ELF-1 (cell line): ENCODE measurements around the gene ANXA9.

Experiments used
- DNase-seq: peaks from one replicate; pipeline ENCODE4 v3.0.0-alpha.2; 2016; ENCODE audit warnings: low read depth, low spot score

ANXA9 gene

DNA sequence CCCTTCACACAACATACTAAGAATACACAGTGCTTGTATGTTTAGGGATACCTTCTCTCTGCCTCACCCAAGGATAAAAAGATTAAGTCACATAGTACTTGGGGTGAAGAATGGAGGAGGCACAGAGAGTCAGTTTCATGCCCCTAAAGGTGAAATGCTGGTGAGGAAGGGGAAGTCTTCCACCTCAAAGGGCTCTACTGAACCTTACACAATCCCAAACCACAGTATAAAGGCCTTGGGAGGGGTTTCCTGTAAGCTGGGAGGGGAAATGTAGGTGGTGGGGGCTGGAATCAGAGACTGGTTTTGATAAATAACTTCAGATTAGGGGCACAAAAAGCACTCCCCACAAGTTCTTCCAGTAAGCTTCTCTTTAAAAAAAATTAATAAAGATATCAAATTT is 21.1 kb downstream of the ANXA9 start:
- DNase-seq, result no peak

DNA sequence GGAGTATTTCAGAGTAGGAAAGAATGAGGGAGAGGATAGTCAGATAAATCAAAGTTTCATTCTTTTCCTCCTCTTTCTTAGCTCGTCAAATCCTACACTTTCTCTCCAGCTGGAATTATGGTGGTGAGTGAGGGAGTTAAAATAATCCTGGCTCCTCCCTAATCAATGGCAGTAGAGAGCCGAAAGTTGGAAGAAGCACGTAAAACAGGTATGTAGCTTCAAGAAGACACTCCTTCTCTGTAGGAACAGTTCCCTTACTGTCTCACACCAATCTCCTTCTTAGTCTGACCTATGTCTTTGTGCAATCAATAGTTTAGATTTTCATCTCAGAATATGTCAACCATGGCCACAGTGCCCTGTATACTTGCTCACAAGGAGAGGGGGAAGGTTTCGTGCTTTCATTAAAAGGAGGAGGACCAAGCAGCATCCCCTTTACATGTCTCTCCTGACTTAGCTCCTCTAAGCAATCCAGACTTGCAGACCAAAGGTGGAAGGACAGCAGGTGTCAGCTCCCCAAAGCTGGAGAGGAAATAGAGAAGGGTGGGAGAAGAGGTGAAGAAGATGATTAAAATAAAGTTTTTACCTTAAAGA is 23.7 kb downstream of the ANXA9 start:
- DNase-seq, result no peak

DNA sequence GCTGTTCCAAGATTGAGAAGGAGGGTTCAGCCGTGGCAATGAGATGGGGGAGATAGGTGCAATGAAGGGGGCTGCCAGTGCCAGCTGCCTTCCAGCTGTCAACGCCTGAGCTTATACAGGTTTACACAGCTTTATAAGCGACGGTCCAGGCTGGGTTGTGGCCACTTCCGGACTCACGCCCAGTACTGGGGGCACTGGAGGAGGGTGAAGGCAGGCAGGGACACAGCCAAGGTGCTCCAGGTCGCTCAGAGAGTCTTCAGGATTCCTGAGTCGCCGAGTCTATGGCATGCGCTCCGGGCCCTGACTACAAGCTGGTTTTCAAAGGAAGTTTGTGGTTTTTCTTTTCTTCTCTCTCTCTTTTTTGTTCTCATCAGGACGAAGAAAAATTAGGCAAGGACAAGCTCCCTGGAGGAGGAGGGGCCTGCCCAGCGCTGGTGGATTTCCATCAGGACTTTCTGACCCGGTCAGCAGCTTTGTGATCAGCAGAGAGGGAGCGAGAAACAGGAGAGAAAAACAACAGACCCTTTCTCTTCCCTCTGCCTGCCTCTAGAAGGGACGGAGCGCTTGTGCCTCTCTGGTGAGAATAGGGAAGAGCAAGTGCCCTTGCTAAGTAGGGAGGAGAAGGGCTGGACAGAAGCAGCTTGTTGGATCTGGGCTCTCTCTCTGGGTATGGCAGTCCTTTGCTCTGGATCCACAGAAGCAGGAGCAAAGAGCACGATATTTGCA is 24.4 kb downstream of the ANXA9 start, which contains the start of gene MINDY1:
Gene MINDY1, minus strand, starts transcription at position 576 of the 726 bp plus-strand sequence. CDS start 4,285 bp downstream, outside the sequence.
- DNase-seq, result peak; percentile 91

DNA sequence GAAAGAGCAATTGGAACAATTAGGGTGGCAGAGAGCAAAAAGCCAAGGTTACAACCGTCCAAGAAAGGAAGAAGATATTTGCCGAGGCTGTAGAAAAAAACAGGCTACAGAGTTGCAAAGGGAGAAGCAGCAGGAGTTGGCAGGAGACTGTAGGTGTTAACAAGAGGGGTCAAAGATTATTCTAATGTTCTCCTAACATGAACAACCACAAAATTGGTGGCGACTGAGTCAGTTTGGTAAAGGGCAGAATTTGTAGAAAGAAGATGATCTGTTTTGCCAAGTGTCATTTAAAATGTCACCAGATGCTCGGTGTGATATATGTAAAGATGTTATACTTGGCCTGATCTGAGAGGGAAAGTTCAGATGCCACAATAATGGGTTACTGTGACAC is 25.8 kb downstream of the ANXA9 start:
- DNase-seq, result no peak

DNA sequence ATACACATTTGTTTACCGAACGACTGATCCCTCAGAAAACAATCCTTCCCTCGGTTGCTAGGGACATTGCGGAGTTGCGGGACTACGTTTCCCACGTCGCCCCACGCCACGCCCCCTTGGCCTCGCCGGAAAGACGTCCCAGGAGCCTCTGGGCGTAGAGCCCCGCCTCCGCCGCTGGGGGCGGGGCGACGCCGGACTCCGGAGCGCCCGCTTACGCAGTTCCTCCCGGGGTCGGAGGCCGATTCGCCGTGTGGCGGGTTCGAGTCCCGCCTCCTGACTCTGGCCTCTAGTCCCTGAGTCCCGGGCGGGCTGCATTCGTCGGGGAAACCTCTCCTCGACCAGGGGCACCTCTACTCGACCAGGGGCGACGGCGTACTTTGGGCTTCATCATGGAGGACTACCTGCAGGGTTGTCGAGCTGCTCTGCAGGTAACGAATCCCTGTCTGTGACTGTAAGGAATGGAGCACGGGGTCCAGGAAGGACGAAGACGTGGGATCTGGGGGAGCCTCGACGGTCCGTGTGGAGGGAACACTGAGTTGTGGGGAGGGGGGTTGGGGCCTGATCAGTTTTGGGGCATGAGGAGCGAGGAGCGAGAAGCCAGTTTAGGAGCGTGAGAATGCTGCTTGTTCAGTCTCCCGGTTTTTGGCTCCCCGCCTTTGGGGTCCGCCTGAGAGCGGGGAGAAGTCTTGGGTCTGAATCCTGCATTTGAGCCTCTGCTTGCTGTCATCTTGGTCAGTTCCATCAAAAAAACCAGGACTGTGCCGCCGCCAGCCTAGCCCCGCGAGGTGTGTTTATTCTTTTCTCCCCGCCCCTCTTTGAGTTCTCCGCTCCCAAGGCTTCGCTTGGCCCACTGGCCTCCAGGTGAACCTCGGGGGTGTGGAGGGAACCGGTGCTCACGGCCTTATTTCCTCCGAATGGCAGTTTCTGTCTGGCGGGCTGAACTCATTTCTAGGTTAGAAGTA is 26.4 kb downstream of the ANXA9 start, which contains the start of gene PRUNE1:
Gene PRUNE1, plus strand, starts transcription at position 206 of the 962 bp plus-strand sequence. Its CDS starts 184 bp downstream, at position 390.
- DNase-seq, result peak; percentile 96

DNA sequence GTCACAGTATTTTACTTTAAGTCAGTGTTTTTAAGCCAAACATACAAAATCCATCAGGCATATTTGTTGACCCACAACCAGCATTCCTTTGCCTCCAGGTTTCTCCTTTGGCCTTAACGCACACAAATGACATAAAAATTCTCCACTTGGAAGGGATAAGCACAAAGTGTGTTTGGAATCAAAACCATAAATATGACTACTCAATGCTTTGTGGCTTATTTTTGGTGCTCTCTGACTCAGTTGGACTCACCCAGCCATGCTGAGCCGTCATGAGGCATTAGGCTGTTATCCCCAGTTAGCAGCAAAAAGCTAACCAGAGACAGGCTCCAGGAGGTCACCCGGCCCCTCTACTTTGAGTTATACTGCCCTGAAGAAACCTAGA is 27.1 kb downstream of the ANXA9 start:
- DNase-seq, result no peak

DNA sequence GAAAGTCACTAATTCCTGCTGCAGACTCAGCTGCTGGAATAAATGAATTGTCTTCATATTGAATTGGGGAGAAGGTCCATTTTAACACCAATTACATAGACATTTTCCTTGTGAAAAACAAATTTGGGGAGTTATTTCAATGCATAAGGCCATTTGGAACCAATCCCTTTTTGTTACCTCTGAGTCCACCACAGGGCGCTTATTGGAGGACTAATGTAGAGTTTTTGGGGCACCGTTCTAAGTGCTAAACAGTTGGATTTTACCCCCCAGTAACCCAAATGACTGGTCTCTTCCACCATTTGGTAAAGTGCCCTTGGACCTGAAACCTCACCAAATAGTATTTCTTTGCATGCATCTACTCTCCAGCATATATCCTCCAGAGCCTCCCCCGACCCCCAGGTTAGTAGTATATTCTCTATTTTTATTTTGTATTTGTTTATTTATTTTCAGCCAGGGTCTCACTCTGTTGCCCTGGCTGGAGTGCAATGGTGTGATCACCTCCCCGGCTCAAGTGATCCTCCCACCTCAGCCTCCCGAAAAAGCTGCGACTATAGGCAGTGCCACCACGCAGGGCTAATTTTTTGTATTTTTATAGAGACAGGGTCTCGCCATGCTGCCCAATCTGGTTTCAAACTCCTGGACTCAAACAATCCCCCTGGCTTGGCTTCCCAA is 27.7 kb downstream of the ANXA9 start:
- DNase-seq, result no peak

DNA sequence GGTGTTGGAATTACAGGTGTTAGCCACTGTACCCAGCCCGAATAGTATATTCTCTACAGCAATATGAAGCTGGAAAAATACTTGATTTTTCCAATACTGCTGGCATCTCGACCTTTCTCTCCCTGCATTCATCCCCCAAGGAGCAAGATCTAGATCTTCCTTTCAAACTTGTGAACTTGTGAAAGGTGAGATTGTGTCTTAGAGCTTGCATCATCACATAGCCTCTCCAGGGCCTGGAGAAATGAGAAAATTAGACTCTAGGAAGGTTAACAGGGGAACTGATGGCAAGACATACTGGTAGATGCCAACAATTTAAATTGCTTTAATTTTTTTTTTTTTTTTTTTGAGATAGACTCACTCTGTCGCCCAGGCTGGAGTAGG is 28.2 kb downstream of the ANXA9 start:
- no peak for DNase-seq

DNA sequence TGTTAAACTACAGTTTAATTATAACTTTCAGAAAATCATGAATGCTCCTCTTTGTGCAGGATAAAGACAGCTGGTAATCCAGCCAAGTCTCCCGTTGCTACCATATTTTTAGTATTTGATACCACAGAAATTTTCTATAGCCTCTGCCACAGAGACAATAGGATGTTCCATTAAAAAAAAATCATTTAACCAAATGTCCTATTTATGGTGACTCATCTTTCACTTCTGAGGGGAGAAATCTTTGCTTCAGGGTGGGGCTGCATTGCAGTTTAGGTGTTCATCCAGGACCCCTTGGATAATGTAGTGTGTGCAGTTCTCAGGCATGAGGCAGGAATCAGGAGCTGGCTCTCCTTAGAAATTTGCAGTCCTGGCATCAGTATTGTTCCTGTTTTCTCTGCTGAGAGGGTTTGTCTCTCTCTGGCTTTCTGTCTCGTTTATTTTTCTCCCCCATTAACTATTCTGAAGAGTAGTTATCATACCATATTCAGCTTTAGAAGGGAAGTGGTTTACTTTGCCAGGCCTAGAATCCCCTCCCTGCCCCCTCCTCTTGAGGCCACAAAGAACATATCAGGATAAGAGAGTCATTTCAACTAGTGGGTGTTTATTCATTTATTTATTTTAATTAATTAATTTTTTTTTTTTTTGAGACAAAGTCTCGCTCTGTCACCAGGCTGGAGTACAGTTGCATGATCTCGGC is 29.2 kb downstream of the ANXA9 start:
- no peak for DNase-seq

DNA sequence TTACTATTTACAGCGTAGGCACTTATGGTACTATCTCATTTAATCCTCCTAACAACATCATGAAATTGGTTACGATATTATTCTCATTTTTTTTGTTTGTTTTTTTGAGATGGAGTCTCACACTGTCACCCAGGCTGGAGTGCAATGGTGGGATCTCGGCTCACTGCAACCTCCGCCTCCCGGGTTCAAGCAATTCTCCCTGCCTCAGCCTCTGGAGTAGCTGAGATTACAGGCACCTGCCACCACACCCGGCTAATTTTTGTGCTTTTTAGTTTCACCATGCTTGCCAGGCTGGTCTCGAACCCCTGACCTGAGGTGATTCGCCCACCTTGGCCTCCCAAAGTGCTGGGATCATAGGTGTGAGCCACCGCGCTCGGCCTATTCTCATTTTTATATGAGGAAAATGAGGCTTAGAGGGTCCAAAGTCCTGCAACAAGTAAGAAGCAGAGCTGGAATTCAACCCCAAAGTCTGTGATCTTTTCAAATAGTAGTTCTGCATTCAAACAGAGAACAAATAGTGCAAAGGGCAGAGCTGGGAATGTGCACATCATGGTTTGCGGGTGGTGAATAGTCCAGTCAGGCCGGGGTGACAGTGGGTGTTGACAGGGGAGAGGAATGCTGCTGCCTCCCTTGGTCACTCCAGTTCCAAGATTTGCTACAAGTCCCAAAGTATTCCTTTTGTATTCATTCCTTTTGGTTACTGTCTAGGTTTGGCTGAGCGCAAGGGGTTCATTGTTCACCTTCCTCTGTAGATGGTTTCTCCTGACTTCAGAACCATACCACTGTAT is 30.8 kb downstream of the ANXA9 start:
- DNase-seq, result no peak

DNA sequence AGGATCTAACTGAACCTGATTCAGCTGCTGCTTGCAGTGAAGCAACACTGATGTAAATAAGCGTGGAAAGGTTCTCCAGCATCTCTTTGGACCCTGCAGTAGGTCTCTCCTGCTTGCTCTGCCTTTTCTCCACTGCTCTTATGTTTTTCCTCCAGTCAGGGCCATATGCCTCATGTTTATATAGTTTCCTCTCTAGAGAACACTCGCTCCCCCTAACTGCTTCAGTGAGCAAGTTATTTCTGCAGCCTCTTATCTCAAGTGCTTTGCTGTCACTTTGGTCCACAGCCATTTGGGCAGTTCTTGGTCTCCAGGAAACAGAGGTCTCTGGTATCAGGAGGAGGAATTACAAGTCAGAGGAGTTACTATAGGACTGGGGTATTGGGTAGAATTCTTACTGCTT is 31.4 kb downstream of the ANXA9 start:
- DNase-seq, result no peak

DNA sequence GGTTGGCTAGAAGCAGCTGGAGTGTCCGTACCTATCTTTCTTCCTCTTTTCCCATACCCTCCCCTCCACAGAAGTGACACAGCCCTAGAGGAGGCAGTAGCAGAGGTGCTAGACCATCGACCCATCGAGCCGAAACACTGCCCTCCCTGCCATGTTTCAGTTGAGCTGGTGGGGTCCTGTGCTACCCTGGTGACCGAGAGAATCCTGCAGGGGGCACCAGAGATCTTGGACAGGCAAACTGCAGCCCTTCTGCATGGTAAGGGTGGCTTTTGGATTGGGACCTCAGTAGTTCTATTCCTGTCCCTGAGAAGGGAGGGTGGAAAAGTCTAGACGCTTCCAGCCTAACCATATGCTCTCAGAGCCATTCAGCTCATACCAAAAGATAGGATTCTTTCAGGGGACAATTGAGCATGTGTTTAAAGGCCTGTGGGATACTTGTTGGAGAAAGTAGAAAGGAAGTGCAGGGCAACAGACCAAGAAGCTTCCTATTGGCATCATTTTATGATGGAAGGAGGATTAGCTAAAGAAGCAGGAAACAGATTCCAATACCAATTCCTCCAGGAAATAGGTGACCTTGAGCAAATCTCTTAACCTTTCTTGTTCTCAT is 42.6 kb downstream of the ANXA9 start:
- peak; percentile 91 for DNase-seq

DNA sequence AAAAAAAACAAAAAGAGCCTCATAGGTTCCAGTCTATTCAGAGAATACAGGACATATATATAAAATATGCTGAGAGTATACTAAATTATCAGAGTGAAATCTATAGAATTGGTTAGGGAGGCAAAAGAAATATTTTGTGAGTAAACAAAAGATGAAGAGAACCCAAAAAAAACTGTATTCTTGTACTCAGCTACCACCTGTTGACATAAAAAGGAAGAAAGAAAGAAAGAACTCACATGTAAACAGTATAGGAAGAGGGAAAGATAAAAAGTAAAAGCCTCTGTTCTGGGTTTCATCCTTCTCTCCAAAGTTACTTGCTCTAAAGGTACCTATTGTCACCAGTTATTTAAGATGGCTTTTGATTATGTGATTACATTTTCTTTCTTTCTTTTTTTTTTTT is 44.4 kb downstream of the ANXA9 start:
- no peak for DNase-seq

DNA sequence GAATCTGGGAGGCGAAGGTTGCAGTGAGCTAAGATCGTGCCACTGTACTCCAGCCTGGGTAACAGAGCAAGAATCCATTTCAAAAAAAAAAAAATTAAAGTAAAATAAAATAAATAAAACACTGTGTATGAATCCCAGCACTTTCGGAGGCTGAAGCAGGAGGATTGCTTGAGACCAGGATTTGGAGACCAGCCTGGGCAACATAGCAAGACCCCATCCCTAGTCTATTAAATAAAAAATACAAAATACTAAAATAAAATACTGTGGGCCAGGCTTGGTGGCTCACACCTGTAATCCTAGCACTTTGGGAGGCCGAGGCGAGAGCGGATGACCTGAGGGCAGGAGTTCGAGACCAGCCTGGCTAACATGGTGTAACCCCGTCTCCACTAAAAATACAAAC is 50.1 kb downstream of the ANXA9 start:
- DNase-seq, result no peak

DNA sequence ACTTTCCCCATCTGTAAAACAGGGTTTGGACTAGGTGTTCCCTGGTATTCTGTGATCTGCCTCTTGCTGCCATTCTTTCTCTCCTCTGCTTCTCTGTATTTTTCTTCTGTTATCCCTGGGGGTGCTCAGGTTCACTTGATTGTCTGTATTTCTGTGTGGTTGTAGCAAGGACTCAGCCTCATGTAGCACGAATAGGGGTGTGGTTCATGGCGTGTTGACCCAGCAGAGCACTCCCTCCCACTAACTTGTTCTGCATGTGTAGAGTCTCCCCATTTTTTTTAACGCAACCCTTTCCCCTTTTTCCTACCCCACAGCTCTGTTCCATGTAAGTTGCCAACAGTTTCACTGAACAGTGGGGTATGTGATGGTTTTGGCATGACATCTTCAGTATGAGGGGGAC is 53.1 kb downstream of the ANXA9 start:
- DNase-seq, result no peak

DNA sequence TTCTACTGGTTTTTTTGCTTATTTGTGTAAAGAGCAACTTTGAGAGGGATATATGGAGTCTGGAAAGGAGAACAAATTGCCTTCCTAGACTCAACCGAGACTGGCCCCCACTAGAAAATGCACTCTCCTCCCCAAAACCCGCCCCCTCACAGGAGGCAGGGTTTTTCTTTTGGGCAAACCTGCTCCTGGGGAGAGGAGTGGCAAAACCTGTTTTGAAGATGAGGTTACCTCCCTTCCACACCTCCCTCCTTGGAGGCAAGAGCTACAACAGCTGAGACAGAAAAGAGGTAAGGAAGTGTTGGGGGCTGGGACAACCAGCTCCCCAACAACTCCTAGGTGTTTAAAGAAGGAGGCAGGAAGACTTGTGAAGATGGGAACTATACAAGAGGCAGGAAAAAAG is 54.3 kb downstream of the ANXA9 start, which contains the start of gene BNIPL:
Gene BNIPL, plus strand, starts transcription at position 231 of the 400 bp plus-strand sequence. Its CDS starts 140 bp downstream, at position 371.
- peak; percentile 49 for DNase-seq

DNA sequence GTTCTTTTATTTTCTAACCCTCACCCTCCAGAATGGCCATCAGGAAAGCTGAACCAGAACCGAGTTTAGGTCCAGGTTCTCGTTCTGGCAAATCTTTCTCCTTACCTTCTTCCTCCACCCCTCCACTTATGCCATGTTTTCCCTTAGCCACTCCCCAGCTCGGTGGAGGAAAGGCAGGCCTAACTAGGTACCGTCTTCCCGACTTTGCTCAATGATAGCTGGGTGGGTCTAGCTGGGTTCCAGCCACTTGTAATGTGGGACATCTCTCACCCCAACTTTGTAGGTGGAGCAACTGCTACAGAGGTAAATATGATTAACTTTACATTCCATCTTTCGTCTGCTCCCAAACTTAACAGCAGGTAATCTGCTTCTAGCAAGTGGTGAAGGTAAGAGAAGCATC is 54.9 kb downstream of the ANXA9 start:
- no peak for DNase-seq

DNA sequence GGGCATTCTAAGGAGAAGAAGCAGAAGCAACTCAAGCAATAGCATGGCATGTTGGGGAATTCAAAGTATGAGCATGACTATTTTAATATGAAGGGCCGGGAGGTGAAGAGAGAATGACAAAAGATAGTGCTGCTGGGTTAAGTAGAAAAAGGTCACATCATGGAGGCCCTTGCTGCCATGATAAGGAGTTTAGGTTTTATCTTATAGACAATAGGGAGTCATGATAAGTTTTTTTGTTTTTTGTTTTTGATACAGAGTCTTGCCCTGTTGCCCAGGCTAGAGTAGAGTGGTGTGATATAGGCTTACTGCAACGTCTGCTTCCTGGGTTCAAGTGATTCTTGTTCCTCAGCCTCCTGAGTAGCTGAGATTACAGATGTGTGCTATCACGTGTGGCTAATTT is 57.4 kb downstream of the ANXA9 start:
- DNase-seq, result no peak

DNA sequence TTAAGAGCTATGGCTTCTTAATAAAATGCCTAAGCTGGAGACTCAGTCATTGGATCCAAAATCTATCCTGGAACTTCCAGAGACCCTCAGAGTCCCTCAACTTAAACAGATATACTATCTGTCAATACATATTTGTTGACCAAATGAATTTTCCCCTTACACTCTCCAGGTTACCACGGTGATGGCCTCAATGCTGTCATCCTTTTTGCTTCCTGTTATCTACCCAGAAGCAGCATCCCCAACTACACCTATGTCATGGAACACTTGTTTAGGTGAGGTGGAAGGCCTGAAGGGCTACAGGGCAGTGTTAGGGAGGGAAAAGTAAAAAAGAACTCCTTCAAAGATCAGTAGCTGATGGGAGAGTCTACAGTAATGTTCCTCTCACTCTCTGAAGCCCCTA is 61.1 kb downstream of the ANXA9 start:
- DNase-seq, result no peak
